Measurements from ENCODE around the gene BCL2L12.

The BCL2L12 gene

GRCh38 chr19:49651820-49652550 is 13.7 kb upstream of the BCL2L12 start:
- Histone ChIP-seq H3K27ac (ENCODE audit: extremely low read depth, low read depth, low read length) (no peak overlapping the region), H3K9me3 (ENCODE audit: control insufficient read depth, insufficient read depth, low read depth, low read length) (no peaks in the 10 kb centered on the region), H3K4me3 (ENCODE audit: low read depth, low read length) (no peak overlapping the region), H3K4me1 (ENCODE audit: control insufficient read depth, insufficient read depth, low read length) (no peaks in the 10 kb centered on the region), H3K36me3 (ENCODE audit: control insufficient read depth in 2 of 2, insufficient read depth in 1 of 2, low read length in 2 of 2) (peaks cover 67 to 89% of the 10 kb centered on the region in 2 experiments)
- ChIA-PET CTCF (no interaction called here), POLR2A (no interaction called here)
- TF ChIP-seq PATZ1 (tag by site-specific recombination; IDR thresholded peaks at IDR 0.05) (no peak), ZNF423 (tag by site-specific recombination; IDR thresholded peaks at IDR 0.05) (no peak), BCL11B (tag by site-specific recombination; IDR thresholded peaks at IDR 0.05; ENCODE audit: low read depth) (no peak), ZBTB26 (tag by site-specific recombination; optimal IDR thresholded peaks at IDR 0.05) (no peak), PRDM1 (tag by site-specific recombination; IDR thresholded peaks at IDR 0.05) (no peak), ZXDB (tag by site-specific recombination; IDR thresholded peaks at IDR 0.05) (no peak), ZNF560 (tag by site-specific recombination; IDR thresholded peaks at IDR 0.05; ENCODE audit: borderline replicate concordance) (no peak), ZEB2 (tag by site-specific recombination; IDR thresholded peaks at IDR 0.05) (no peak), ZSCAN30 (tag by site-specific recombination; IDR thresholded peaks at IDR 0.05) (no peak), GLI2 (tag by site-specific recombination; IDR thresholded peaks at IDR 0.05; ENCODE audit: borderline replicate concordance, low read depth) (no peak), KLF8 (tag by site-specific recombination; IDR thresholded peaks at IDR 0.05) (no peak), ZBTB11 (tag by site-specific recombination; conservative IDR thresholded peaks at IDR 0.05; ENCODE audit: low read depth) (no peak), ZNF701 (tag by site-specific recombination; IDR thresholded peaks at IDR 0.05) (no peak), INSM2 (tag by site-specific recombination; IDR thresholded peaks at IDR 0.05) (no peak), ZNF624 (tag by site-specific recombination; IDR thresholded peaks at IDR 0.05) (no peak), ZNF341 (tag by site-specific recombination; IDR thresholded peaks at IDR 0.05; ENCODE audit: low read depth) (no peak), KLF7 (tag by site-specific recombination; IDR thresholded peaks at IDR 0.05; ENCODE audit: borderline replicate concordance) (no peak), ZNF18 (tag by site-specific recombination; IDR thresholded peaks at IDR 0.05) (no peak), ZNF529 (tag by site-specific recombination; IDR thresholded peaks at IDR 0.05; ENCODE audit: insufficient replicate concordance) (no peak), MZF1 (tag by site-specific recombination; IDR thresholded peaks at IDR 0.05; ENCODE audit: borderline replicate concordance) (no peak)
